Measurements from ENCODE around the gene DISC1. TPM values are rescaled to one million over a fixed set of nuclear protein-coding genes. Genes with fewer than 3 reads are reported as not detected.

DISC1 gene
- total and polyA plus RNA-seq, 2 donors (not counting 1 experiment from before 2014, with no cell fraction given) = 2.7 to 4.3 TPM

DNA sequence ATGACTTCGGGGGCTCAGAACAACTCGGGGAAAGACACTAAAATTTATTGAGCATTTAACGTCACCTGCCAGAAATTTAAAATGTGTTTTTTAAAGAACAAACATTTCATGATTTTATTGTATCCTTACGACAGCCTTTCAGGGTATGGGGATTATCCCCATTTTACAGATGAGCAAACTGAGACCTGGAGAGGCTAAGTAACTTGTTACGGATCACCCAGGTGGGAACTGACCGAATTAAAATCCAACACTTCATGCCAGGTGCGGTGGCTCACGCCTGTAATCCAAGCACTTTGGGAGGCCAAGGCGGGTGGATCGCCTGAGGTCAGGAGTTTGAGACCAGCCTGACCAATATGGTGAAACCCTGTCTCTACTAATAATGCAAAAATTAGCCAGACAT is 50.9 kb downstream of the DISC1 start:
- peaks cover 0 to 36% (median 12%) of the 10 kb centered on the region in 4 experiments for H3K27me3 ChIP-seq (replicated peaks in 1 of 4; ENCODE audit: control extremely low read depth in 1 of 4, control insufficient read depth in 3 of 4, insufficient read depth in 4 of 4, low read length in 3 of 4)
- no peak overlapping the region for H3K4me3 ChIP-seq (ENCODE audit: control extremely low read depth in 1 of 5, extremely low read depth in 1 of 5, insufficient read depth in 1 of 5, low read depth in 2 of 5, low read length in 4 of 5)
- ATAC-seq (ENCODE audit: low read depth) (no peak), DNase-seq (no peak)
- ChIA-PET CTCF (interaction anchor here (1.2 kb wide), 1 partner anchor 79 kb away, joined by 3 read pairs; no protein-coding TSS in a partner anchor), POLR2A (no interaction called here)
- no peaks in the 10 kb centered on the region for H3K9me3 Mint-ChIP-seq (ENCODE audit: insufficient read depth)
- no peaks in the 10 kb centered on the region for H3K36me3 ChIP-seq (replicated peaks in 1 of 2; ENCODE audit: control extremely low read depth in 1 of 2, control insufficient read depth in 1 of 2, extremely low read depth in 1 of 2, insufficient read depth in 2 of 2, low read length in 1 of 2)
- H4K20me1 ChIP-seq (ENCODE audit: control insufficient read depth, insufficient read depth, low read length, poor library complexity, severe bottlenecking) = peaks cover 5% of the 10 kb centered on the region
- no peaks in the 10 kb centered on the region for H3K4me1 ChIP-seq (ENCODE audit: control insufficient read depth in 2 of 2, insufficient read depth in 2 of 2, low read length in 2 of 2)
- no peak overlapping the region for H3K4me2 ChIP-seq (replicated peaks; ENCODE audit: low read depth, low read length, poor library complexity, severe bottlenecking)
- WGBS (ENCODE audit: insufficient coverage) = 98% methylated on average over 6 of the region's 10 CpGs
- TF ChIP-seq, protein P1, sequence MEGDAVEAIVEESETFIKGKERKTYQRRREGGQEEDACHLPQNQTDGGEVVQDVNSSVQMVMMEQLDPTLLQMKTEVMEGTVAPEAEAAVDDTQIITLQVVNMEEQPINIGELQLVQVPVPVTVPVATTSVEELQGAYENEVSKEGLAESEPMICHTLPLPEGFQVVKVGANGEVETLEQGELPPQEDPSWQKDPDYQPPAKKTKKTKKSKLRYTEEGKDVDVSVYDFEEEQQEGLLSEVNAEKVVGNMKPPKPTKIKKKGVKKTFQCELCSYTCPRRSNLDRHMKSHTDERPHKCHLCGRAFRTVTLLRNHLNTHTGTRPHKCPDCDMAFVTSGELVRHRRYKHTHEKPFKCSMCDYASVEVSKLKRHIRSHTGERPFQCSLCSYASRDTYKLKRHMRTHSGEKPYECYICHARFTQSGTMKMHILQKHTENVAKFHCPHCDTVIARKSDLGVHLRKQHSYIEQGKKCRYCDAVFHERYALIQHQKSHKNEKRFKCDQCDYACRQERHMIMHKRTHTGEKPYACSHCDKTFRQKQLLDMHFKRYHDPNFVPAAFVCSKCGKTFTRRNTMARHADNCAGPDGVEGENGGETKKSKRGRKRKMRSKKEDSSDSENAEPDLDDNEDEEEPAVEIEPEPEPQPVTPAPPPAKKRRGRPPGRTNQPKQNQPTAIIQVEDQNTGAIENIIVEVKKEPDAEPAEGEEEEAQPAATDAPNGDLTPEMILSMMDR (IDR thresholded peaks at IDR 0.05) = no peak
- no peak for TF ChIP-seq EZH2 (IDR thresholded peaks at IDR 0.05; ENCODE audit: borderline replicate concordance, insufficient read depth, low read depth, low read length, poor library complexity, severe bottlenecking)
- intact Hi-C loops (cut with micrococcal nuclease) = loop anchor here (10.0 kb wide), 1 partner anchor 937 kb away; no protein-coding TSS in a partner anchor
- no peak overlapping the region for H2AFZ ChIP-seq (ENCODE audit: insufficient read depth, low read depth, low read length, poor library complexity, severe bottlenecking)
- peaks cover 31% of the 10 kb centered on the region for H3K27me3 Mint-ChIP-seq
- no peaks in the 10 kb centered on the region for H3K79me2 ChIP-seq (ENCODE audit: control insufficient read depth, insufficient read depth, low read length)
- no peak overlapping the region for H3K27ac ChIP-seq (ENCODE audit: low read length in 2 of 2)
- no peaks in the 10 kb centered on the region for H3K9me3 ChIP-seq (ENCODE audit: control extremely low read depth in 1 of 3, control insufficient read depth in 2 of 3, insufficient read depth in 1 of 3, low read length in 2 of 3)
- H3K27ac Mint-ChIP-seq = no peak overlapping the region
- H3K4me3 Mint-ChIP-seq = no peak overlapping the region
- H3K4me1 Mint-ChIP-seq = peaks cover 3% of the 10 kb centered on the region
- H3K9ac ChIP-seq (ENCODE audit: low read length) = no peak overlapping the region

DNA sequence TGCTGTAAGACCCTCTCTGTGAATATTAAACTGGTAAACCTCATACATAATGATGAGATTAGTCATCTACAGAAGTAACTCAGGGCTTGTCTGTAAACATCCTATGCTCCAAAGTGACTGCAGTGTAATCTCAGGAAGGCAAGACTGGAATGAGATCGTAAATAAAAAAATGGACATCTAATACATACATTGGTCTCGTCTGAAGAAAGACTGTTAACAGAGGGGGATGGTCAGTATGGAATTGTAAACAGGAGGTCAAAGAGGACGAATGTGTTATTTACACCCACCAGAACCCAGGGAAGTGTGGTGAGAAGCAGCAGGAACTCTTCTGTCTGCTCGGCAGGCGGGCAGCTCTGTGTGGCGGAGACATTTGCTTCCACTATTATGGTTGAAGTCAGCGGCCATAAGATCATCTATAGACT is 51.4 kb downstream of the DISC1 start:
- DNase-seq (no peak), ATAC-seq (ENCODE audit: low read depth) (no peak)
- no peak overlapping the region for H2AFZ ChIP-seq (ENCODE audit: insufficient read depth, low read depth, low read length, poor library complexity, severe bottlenecking)
- WGBS (ENCODE audit: insufficient coverage) = 100% methylated on average over 5 of the region's 7 CpGs
- no peak overlapping the region for H3K27ac ChIP-seq (ENCODE audit: low read length in 2 of 2)
- peaks cover 0 to 38% (median 16%) of the 10 kb centered on the region in 4 experiments for H3K27me3 ChIP-seq (replicated peaks in 1 of 4; ENCODE audit: control extremely low read depth in 1 of 4, control insufficient read depth in 3 of 4, insufficient read depth in 4 of 4, low read length in 3 of 4)
- intact Hi-C loops (cut with micrococcal nuclease) = loop anchor here (10.0 kb wide), 1 partner anchor 937 kb away; no protein-coding TSS in a partner anchor
- H3K36me3 ChIP-seq (replicated peaks in 1 of 2; ENCODE audit: control extremely low read depth in 1 of 2, control insufficient read depth in 1 of 2, extremely low read depth in 1 of 2, insufficient read depth in 2 of 2, low read length in 1 of 2) = no peaks in the 10 kb centered on the region
- TF ChIP-seq, protein P1 (IDR thresholded peaks at IDR 0.05) = no peak
- no peak for TF ChIP-seq EZH2 (IDR thresholded peaks at IDR 0.05; ENCODE audit: borderline replicate concordance, insufficient read depth, low read depth, low read length, poor library complexity, severe bottlenecking)
- no peaks in the 10 kb centered on the region for H3K9me3 ChIP-seq (ENCODE audit: control extremely low read depth in 1 of 3, control insufficient read depth in 2 of 3, insufficient read depth in 1 of 3, low read length in 2 of 3)
- Mint-ChIP-seq H3K27ac (no peak overlapping the region), H3K4me1 (no peaks in the 10 kb centered on the region), H3K4me3 (no peak overlapping the region), H3K27me3 (peaks cover 35% of the 10 kb centered on the region), H3K9me3 (ENCODE audit: insufficient read depth) (no peaks in the 10 kb centered on the region)
- ChIA-PET CTCF (no interaction called here), POLR2A (no interaction called here)
- no peak overlapping the region for H3K4me3 ChIP-seq (ENCODE audit: control extremely low read depth in 1 of 5, extremely low read depth in 1 of 5, insufficient read depth in 1 of 5, low read depth in 2 of 5, low read length in 4 of 5)
- peaks cover 5% of the 10 kb centered on the region for H4K20me1 ChIP-seq (ENCODE audit: control insufficient read depth, insufficient read depth, low read length, poor library complexity, severe bottlenecking)
- no peak overlapping the region for H3K9ac ChIP-seq (ENCODE audit: low read length)
- H3K4me1 ChIP-seq (ENCODE audit: control insufficient read depth in 2 of 2, insufficient read depth in 2 of 2, low read length in 2 of 2) = no peaks in the 10 kb centered on the region
- no peaks in the 10 kb centered on the region for H3K79me2 ChIP-seq (ENCODE audit: control insufficient read depth, insufficient read depth, low read length)
- no peak overlapping the region for H3K4me2 ChIP-seq (replicated peaks; ENCODE audit: low read depth, low read length, poor library complexity, severe bottlenecking)
